Omental fat pad (tissue), 4 donors: ENCODE measurements around the gene APBB1IP. TPM values are rescaled to one million over a fixed set of nuclear protein-coding genes. Genes with fewer than 3 reads are reported as not detected.

Source experiments
- ATAC-seq: fragments of 150-250 bp; one replicate; pipeline ENCODE4 v1.9.1; 2016; ENCODE audit warnings: mild to moderate bottlenecking, moderate library complexity; ENCODE audit not compliant: low FRiP score
- DNase-seq: peaks from one replicate; pipeline ENCODE4 v3.0.0-alpha.2; 2019; ENCODE audit warnings: low spot score
- CTCF ChIP-seq, 3 donors: fragments of 450-650 bp; IDR thresholded peaks; one replicate each; pipeline ENCODE4 v1.5.1; 2016 to 2017; ENCODE audit warnings: antibody characterized with exemption in 3 of 3, mild to moderate bottlenecking in 3 of 3, moderate library complexity in 2 of 3
- total RNA-seq, 4 donors: library from RNA; depleted of rRNA; stranded (reverse); fragments of >200 nt; gene quantifications; one replicate each; pipeline ENCODE4 v1.1.0, GENCODE V29; 2016

APBB1IP gene
- total RNA-seq, 4 donors from 2014 or later, result 8.5 to 23.5 (median 20.5) TPM

- no peak for TF ChIP-seq CTCF (IDR thresholded peaks at IDR 0.05)
- DNase-seq (no peak), ATAC-seq (no peak)
Observed at GRCh38 chr10:26534384-26534783, 96.2 kb downstream of the APBB1IP start.

GRCh38 chr10:26540601-26541000 lies 102.5 kb downstream of the APBB1IP start:
- no peak for TF ChIP-seq CTCF (IDR thresholded peaks at IDR 0.05)
- DNase-seq, result no peak
- ATAC-seq, result no peak

- no peak for DNase-seq
- TF ChIP-seq CTCF (IDR thresholded peaks at IDR 0.05), result no peak
- no peak for ATAC-seq
Observed at GRCh38 chr10:26543567-26544306, 105.6 kb downstream of the APBB1IP start.

GRCh38 chr10:26544932-26545331 lies 106.8 kb downstream of the APBB1IP start:
- DNase-seq (no peak), ATAC-seq (no peak)
- TF ChIP-seq CTCF (IDR thresholded peaks at IDR 0.05), result no peak

- no peak for ATAC-seq
- DNase-seq, result no peak
- TF ChIP-seq CTCF (IDR thresholded peaks at IDR 0.05), result no peak
Observed at GRCh38 chr10:26550774-26551526, 112.8 kb downstream of the APBB1IP start.

GRCh38 chr10:26554246-26554645 lies 116.1 kb downstream of the APBB1IP start:
- no peak for TF ChIP-seq CTCF (IDR thresholded peaks at IDR 0.05)
- DNase-seq (no peak), ATAC-seq (no peak)
